PC-3 (cell line): ENCODE measurements around the gene ADK.

Experiments
- CTCF ChIP-seq: fragments of 300-600 bp; sonication (generic); conservative IDR thresholded peaks from 2 replicates; pipeline ENCODE4 v1.5.1; 2017; ENCODE audit warnings: antibody characterized with exemption, low read depth, mild to moderate bottlenecking, low read length
- EZH2phosphoT487 ChIP-seq: fragments of 300-600 bp; sonication (generic); IDR thresholded peaks from 2 replicates; pipeline ENCODE4 v1.6.1; 2018; ENCODE audit warnings: mild to moderate bottlenecking, antibody characterized with exemption, low read length, borderline replicate concordance

GRCh38 chr10:74669210-74669609, 518.2 kb downstream of the ADK start:
- TF ChIP-seq CTCF (no peak), EZH2phosphoT487 (no peak)
